Neural progenitor cell (in vitro differentiated cells): ENCODE measurements around the gene ZDHHC13. TPM values are rescaled to one million over a fixed set of nuclear protein-coding genes. Genes with fewer than 3 reads are reported as not detected.

Experiments
- DNase-seq: peaks from one replicate; pipeline ENCODE4 v3.0.0-alpha.2; 2016; ENCODE audit warnings: low spot score
- H2AFZ ChIP-seq: fragments of 200-600 bp; sonication (generic); replicated peaks from 2 replicates; pipeline ENCODE4 v1.6.1; 2016; ENCODE audit warnings: antibody characterized with exemption
- H3F3A ChIP-seq: fragments of 200-600 bp; sonication (generic); 2 replicates; pipeline ENCODE4 v1.6.1; 2016; ENCODE audit warnings: antibody characterized with exemption, low read depth
- H3K27ac ChIP-seq: fragments of 200-600 bp; sonication (generic); 2 replicates; pipeline ENCODE4 v1.5.1; 2016; ENCODE audit warnings: mild to moderate bottlenecking
- H3K27me3 ChIP-seq: fragments of 200-600 bp; sonication (generic); 2 replicates; pipeline ENCODE4 v1.6.1; 2016; ENCODE audit warnings: mild to moderate bottlenecking, moderate library complexity
- H3K36me3 ChIP-seq: fragments of 200-600 bp; sonication (generic); 2 replicates; pipeline ENCODE4 v1.5.1; 2016
- H3K4me1 ChIP-seq: fragments of 200-600 bp; sonication (generic); 2 replicates; pipeline ENCODE4 v1.6.1; 2016; ENCODE audit warnings: mixed run types
- H3K4me2 ChIP-seq: fragments of 200-600 bp; sonication (generic); 2 replicates; pipeline ENCODE4 v1.6.1; 2016
- H3K4me3 ChIP-seq: fragments of 200-600 bp; sonication (generic); 2 replicates; pipeline ENCODE4 v1.5.1; 2016
- H3K79me2 ChIP-seq: fragments of 200-600 bp; sonication (generic); 2 replicates; pipeline ENCODE4 v1.6.1; 2016; ENCODE audit warnings: low read depth
- H3K9ac ChIP-seq: fragments of 200-600 bp; sonication (generic); 2 replicates; pipeline ENCODE4 v1.6.1; 2016
- H3K9me3 ChIP-seq: fragments of 200-600 bp; sonication (generic); 2 replicates; pipeline ENCODE4 v1.5.1; 2016; ENCODE audit warnings: low read depth
- H4K20me1 ChIP-seq: fragments of 200-600 bp; sonication (generic); 2 replicates; pipeline ENCODE4 v1.6.1; 2016; ENCODE audit warnings: low read depth
- H3K27ac Mint-ChIP-seq: 3 replicates; pipeline ENCODE4 v1.8.0; 2021; ENCODE audit warnings: mixed read lengths
- H3K27me3 Mint-ChIP-seq: 2 replicates; pipeline ENCODE4 v1.8.0; 2022; ENCODE audit warnings: low read depth, mild to moderate bottlenecking, inconsistent platforms, moderate library complexity, mixed read lengths; ENCODE audit not compliant: insufficient read depth
- H3K36me3 Mint-ChIP-seq: 3 replicates; pipeline ENCODE4 v1.8.0; 2021; ENCODE audit warnings: mixed read lengths
- H3K4me1 Mint-ChIP-seq: 3 replicates; pipeline ENCODE4 v1.8.0; 2021; ENCODE audit warnings: mixed read lengths
- H3K4me3 Mint-ChIP-seq: 3 replicates; pipeline ENCODE4 v1.8.0; 2021; ENCODE audit warnings: mild to moderate bottlenecking, moderate library complexity, mixed read lengths
- H3K9me3 Mint-ChIP-seq: 3 replicates; pipeline ENCODE4 v1.8.0; 2020; ENCODE audit warnings: mixed read lengths
- EZH2 ChIP-seq: fragments of 200-600 bp; sonication (generic); IDR thresholded peaks from 2 replicates; pipeline ENCODE4 v1.6.1; 2017; ENCODE audit warnings: antibody characterized with exemption, mild to moderate bottlenecking, moderate library complexity
- EZH2phosphoT487 ChIP-seq: fragments of 200-600 bp; sonication (generic); IDR thresholded peaks from 2 replicates; pipeline ENCODE4 v1.6.1; 2017; ENCODE audit warnings: antibody characterized with exemption
- total RNA-seq: library from RNA; depleted of rRNA; stranded (reverse); fragments of >200 nt; gene quantifications from 2 replicates; pipeline ENCODE4 v1.2.3, GENCODE V29; 2015; ENCODE audit warnings: low replicate concordance
- TF ChIP-seq, protein P1 (sequence below): fragments of 200-600 bp; sonication (generic); IDR thresholded peaks from 2 replicates; pipeline ENCODE4 v1.5.1; 2017; ENCODE audit warnings: antibody characterized with exemption, mild to moderate bottlenecking

The ZDHHC13 gene
- total RNA-seq, 1 donor from 2014 or later = 43.4 TPM

DNA sequence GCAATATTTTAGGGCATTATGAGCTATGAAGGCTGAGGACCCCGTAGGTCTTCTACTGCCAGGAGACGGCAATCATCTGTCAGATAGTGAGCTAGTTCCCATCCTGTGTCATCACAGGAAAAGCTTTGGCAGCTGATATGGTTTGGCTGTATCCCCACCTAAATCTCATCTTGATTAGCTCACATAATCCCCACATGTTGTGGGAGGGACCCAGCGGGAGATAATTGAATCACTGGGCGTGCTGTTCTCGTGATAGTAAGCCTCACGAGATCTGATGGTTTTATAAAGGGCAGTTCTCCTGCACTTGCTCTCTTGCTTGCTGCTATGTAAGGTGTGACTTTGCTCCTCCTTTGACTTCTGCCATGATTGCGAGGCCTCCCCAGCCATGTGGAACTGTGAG lies 66.7 kb downstream of the ZDHHC13 start:
- Histone ChIP-seq H3K4me1 (peaks cover 16% of the 10 kb centered on the region), H3K9me3 (no peaks in the 10 kb centered on the region), H3K79me2 (no peaks in the 10 kb centered on the region), H3F3A (no peaks in the 10 kb centered on the region), H3K4me3 (no peak overlapping the region), H2AFZ (no peak overlapping the region), H3K27ac (no peak overlapping the region), H3K9ac (no peak overlapping the region), H3K27me3 (no peaks in the 10 kb centered on the region), H3K36me3 (no peaks in the 10 kb centered on the region), H3K4me2 (no peak overlapping the region), H4K20me1 (no peaks in the 10 kb centered on the region)
- no peak overlapping the region for H3K4me3 Mint-ChIP-seq
- TF ChIP-seq EZH2phosphoT487 = no peak
- TF ChIP-seq EZH2 = no peak
- TF ChIP-seq, protein P1, sequence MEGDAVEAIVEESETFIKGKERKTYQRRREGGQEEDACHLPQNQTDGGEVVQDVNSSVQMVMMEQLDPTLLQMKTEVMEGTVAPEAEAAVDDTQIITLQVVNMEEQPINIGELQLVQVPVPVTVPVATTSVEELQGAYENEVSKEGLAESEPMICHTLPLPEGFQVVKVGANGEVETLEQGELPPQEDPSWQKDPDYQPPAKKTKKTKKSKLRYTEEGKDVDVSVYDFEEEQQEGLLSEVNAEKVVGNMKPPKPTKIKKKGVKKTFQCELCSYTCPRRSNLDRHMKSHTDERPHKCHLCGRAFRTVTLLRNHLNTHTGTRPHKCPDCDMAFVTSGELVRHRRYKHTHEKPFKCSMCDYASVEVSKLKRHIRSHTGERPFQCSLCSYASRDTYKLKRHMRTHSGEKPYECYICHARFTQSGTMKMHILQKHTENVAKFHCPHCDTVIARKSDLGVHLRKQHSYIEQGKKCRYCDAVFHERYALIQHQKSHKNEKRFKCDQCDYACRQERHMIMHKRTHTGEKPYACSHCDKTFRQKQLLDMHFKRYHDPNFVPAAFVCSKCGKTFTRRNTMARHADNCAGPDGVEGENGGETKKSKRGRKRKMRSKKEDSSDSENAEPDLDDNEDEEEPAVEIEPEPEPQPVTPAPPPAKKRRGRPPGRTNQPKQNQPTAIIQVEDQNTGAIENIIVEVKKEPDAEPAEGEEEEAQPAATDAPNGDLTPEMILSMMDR = no peak
- peaks cover 48% of the 10 kb centered on the region for H3K4me1 Mint-ChIP-seq
- H3K9me3 Mint-ChIP-seq = peaks cover 5% of the 10 kb centered on the region
- DNase-seq = no peak
- H3K36me3 Mint-ChIP-seq = peaks cover 2% of the 10 kb centered on the region
- no peak overlapping the region for H3K27ac Mint-ChIP-seq
- peaks cover 18% of the 10 kb centered on the region for H3K27me3 Mint-ChIP-seq

DNA sequence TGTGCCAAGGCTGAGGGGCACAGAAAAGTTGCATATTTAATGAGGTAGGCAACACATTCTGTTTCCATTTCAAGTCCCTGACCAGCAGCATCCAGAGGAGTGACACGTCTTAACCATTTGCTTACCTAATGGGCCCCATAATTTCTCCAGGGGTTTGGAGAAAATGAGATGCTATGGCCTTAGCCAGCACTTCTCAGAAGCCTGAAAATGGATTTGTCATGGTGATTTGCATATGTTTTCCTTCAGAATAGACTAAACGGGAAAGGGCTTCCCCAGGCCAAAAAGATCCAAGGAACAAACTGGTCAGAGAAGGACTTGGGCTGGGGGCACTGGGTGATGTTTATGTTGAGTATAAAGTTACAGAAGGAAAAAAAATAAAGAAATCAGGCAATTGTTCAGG lies 68.1 kb downstream of the ZDHHC13 start:
- Mint-ChIP-seq H3K27ac (no peak overlapping the region), H3K27me3 (peaks cover 18% of the 10 kb centered on the region), H3K4me1 (peaks cover 53% of the 10 kb centered on the region), H3K9me3 (peaks cover 5% of the 10 kb centered on the region), H3K36me3 (peaks cover under 1% of the 10 kb centered on the region), H3K4me3 (no peak overlapping the region)
- H3K9ac ChIP-seq = no peak overlapping the region
- H3F3A ChIP-seq = no peaks in the 10 kb centered on the region
- no peak overlapping the region for H2AFZ ChIP-seq
- no peaks in the 10 kb centered on the region for H3K36me3 ChIP-seq
- H4K20me1 ChIP-seq = no peaks in the 10 kb centered on the region
- H3K27me3 ChIP-seq = no peaks in the 10 kb centered on the region
- DNase-seq = no peak
- peaks cover 18% of the 10 kb centered on the region for H3K4me1 ChIP-seq
- H3K79me2 ChIP-seq = no peaks in the 10 kb centered on the region
- no peak overlapping the region for H3K4me3 ChIP-seq
- TF ChIP-seq EZH2phosphoT487 (no peak), EZH2 (no peak)
- TF ChIP-seq, protein P1 = no peak
- no peak overlapping the region for H3K27ac ChIP-seq
- H3K9me3 ChIP-seq = no peaks in the 10 kb centered on the region
- no peak overlapping the region for H3K4me2 ChIP-seq

DNA sequence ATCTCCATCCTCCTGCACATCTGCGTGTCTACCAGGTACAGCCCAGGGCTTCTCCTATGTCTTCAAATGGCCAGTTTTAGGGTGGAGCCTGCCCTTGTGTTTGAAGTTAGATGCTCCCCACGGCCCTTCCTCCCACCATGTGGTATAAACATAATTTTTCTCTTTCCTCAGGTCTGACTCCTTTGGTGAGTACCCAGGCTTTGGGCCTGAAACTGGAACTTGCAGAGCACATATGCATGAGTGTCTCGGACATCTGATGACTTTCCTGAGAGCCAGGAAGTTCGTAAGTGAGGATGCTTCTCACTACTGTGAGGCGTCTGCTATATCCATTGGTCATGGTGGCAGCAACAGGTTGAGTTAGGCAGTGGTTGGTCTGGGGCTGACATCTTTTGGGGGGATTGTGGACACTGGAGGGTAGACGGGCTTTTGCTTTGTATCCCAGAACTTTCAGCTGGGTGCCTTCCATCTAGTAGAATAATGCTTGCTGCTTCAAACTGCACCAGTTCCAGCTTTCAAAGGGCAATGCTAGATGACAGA lies 68.6 kb downstream of the ZDHHC13 start:
- TF ChIP-seq EZH2 = no peak
- Histone ChIP-seq H3K4me3 (no peak overlapping the region), H4K20me1 (no peaks in the 10 kb centered on the region), H3K79me2 (no peaks in the 10 kb centered on the region), H2AFZ (no peak overlapping the region), H3K4me1 (peaks cover 18% of the 10 kb centered on the region), H3K27ac (no peak overlapping the region), H3K9me3 (no peaks in the 10 kb centered on the region), H3K9ac (no peak overlapping the region), H3F3A (no peaks in the 10 kb centered on the region), H3K27me3 (no peaks in the 10 kb centered on the region), H3K36me3 (no peaks in the 10 kb centered on the region), H3K4me2 (no peak overlapping the region)
- Mint-ChIP-seq H3K4me3 (no peak overlapping the region), H3K4me1 (peaks cover 56% of the 10 kb centered on the region), H3K9me3 (peaks cover 5% of the 10 kb centered on the region), H3K27me3 (peaks cover 18% of the 10 kb centered on the region), H3K27ac (no peak overlapping the region), H3K36me3 (no peaks in the 10 kb centered on the region)
- DNase-seq = no peak

DNA sequence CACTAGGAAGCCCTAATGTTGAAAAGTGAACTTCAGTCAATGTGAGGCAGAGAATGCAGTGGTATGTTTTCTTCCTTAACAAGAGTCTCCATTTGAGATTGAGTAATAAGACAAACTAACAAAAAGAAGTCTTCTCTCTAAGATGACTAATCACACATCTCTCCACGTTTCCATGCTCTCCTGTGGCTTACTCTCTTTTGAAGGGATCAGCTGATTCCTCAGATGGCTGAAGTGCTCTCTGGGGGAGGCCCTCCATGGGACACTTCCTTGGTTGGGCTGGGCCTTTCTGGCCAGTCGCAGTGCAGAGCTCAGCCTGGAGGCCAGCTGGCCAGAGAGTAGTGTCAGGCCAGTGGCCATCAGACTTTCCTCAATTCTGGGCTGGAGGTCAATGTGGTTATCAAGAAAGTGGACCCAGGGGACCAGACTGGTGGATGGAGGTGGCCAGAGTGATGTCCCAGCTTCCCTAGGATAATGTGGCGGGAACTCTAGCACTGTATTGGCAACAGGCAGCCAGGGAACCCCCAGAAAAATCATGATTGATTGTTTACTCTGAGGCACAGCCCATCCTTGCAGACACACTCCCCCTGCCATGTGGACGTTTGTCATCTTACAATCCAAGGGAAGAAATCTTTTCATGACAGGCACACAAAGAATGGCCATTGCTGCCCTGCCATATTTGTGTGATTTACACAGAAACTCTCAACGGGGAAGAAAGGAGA lies 70.3 kb downstream of the ZDHHC13 start:
- Histone ChIP-seq H2AFZ (no peak overlapping the region), H3K9me3 (no peaks in the 10 kb centered on the region), H3K9ac (no peak overlapping the region), H3F3A (no peaks in the 10 kb centered on the region), H3K36me3 (no peaks in the 10 kb centered on the region), H4K20me1 (no peaks in the 10 kb centered on the region), H3K27ac (no peak overlapping the region), H3K79me2 (no peaks in the 10 kb centered on the region), H3K4me3 (no peak overlapping the region), H3K4me1 (peaks cover 18% of the 10 kb centered on the region), H3K27me3 (no peaks in the 10 kb centered on the region), H3K4me2 (peak overlapping the region; percentile 58)
- no peaks in the 10 kb centered on the region for H3K36me3 Mint-ChIP-seq
- H3K4me1 Mint-ChIP-seq = peaks cover 65% of the 10 kb centered on the region
- peaks cover 5% of the 10 kb centered on the region for H3K9me3 Mint-ChIP-seq
- DNase-seq = no peak
- no peak overlapping the region for H3K4me3 Mint-ChIP-seq
- TF ChIP-seq EZH2 = no peak
- TF ChIP-seq, protein P1 = no peak
- no peak for TF ChIP-seq EZH2phosphoT487
- no peak overlapping the region for H3K27ac Mint-ChIP-seq
- peaks cover 26% of the 10 kb centered on the region for H3K27me3 Mint-ChIP-seq
